Measurements from ENCODE around the gene GJC1.
"Not testable (repeated sequence)": the region's sequence is repeated elsewhere in the genome, so short reads cannot be mapped to it uniquely, and the experiment has no call there.

GJC1 gene

GRCh38 chr17:44758414-44759085 is 71.5 kb downstream of the GJC1 start, which contains the start of gene ADAM11:
ADAM11 (plus strand) TSS chr17:44758988; CDS start chr17:44759200, 212 bp downstream.
- no peak for DNase-seq

DNA sequence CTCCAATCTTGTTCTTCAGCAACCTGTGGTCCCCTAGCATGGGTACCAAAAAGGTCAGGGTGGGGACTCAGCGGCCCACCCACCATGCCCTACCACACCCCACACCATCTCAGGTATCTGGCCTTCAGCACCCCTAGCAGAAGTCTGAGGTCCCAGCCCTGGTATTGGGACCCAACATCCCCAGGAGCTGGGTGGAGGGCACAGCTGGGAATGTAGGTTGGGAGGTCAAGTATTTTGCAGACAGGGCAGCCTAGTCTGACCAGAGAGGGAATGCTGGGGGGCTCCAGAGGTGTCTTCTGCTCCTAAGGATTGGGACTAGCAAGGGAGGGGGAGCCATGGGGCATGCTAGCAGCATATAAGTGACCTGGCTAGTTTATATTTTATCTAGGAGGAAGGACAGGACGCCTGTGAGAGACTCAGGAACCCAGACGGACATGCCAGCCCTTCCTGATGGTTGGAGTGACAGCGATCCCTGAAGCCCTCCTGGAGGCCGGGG is 72.1 kb downstream of the GJC1 start:
- DNase-seq, result no peak

DNA sequence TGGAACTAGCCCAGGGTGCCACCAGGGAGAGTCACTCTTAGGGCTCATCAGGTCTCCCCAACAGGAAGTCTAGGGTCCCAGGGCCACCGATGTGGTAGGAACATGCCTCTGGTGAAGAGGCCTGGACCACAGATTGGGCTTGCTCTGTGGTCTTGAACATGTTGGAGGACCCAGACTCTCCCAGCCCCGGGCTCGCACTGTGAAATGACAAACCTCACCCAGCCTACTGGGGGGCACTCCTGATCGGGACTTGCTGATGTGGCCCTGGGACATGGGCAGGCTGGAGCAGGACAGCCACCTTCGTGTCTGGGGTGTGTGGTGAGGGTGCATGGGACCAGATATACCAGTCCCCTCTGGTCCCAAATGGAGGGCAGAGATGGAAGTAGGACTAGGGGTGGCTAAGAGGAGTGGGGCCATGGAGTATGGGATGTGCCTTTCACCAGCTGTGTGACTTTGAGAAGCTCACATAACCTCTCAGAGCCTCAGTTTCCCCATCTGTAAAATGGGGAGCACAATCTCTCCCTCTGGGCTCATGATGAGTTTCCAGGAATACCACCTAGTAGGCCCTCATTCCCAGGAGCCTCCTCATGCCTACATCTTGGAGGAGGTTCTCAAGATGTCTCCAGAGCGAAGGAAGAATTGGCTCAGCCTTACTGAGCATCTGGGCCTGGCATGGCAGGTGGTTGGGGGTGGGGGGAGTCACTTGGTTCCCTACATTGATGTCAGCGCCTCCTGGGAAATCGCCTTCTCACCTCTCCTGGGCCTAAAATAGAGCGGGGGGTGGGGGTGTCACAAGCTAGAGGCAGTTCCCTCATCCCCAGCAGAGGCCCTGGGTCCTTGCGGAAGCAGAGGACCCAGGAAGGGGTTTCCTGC is 72.8 kb downstream of the GJC1 start:
- no peak for DNase-seq

DNA sequence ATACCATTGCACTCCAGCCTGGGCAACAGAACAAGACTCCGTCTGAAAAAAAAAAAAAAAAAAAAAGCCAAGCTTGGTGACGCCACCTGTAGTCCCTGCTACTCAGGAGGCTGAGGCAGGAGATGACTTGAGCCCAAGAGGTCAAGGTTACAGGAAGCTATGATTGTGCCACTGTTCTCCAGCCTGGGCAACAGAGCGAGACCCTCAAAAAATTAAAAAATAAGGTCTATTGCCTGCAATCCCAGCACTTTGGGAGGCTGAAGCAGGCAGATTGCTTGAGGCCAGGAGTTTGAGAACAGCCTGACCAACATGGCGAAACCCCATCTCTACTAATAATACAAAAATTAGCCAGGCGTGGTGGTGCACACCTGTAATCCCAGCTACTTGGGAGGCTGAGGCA is 74.9 kb downstream of the GJC1 start:
- not testable (repeated sequence) for DNase-seq

DNA sequence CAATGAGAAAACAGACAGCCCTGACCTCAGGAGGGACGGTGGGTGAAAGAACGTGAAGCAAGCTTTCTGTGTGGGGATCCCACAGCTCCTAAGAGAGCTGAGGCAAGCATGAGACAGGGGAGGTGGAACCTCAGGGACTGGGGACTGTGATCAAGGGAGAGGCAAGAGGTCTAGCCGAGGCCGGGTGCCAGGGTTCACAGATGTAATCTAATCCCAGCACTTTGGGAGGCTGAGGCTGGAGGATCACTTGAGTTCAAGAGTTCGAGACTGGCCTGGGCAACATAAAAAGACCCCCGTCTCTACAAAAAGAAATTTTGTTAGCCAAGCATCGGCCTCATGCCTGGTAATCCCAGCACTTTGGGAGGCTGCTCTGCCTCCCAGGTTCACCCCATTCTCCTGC is 75.8 kb downstream of the GJC1 start:
- no peak for DNase-seq

DNA sequence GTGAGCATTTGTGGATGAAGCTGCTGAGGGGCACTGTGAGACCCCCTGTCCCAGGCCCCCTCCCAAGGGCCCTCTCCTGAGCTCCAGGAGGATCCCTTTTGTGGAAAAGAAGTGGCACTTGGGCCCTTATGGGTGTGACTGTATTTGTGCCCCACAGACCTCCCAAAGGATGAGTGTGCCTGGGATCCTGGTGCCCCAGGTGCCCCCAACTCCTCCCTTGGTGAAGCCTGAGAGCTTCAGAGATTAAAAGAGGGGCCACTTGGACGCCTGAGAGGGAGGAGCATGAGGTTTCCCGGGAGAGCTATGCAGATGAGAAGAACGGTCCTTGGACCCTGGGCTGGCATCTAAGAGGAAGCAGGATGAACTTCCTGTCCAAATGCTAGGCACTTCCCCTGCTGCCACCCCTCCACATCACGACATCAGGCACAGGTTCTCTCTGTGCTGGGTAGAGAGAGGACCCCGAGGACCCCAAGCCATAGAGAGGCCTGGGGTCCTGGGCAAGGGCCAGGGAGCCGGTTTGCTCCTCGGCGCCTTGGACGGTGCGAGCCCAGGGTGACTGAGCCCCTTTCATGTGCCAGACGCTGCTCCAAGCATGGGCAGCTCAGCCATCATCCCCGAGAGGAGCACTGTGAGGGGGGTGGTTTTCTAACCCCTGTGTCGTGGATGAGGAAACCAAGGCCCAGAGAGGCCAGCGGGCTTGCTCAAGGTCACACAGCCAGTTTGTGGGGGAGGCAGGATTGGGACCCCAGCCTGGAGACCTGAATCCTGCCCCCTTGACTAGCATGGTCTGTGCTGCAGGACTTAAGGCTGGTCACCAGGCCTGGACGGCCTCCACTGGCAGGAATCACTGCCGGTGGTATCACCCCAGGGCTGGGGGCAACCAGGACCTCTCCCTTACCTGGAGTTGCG is 76.9 kb downstream of the GJC1 start:
- no peak for DNase-seq

DNA sequence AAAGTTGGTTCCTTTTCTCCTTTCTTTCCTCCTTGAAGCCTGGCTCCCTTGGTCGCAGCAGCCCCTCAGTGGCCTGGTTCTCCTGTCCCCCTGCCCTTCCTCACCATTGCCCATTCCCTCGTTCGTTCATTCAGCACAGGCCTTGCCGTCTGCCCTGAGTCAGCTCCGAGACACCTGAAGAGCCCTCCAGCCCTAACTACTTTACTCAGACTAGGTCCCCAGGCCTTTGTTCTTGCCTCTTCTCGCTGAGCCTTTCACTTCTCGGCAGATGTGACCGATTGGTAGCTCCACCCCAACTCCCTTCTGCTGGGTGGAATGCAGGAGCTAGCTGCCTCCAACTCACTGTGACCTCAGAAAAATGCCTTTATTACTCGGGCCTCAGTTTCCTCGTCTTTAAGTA is 78.3 kb downstream of the GJC1 start:
- DNase-seq, result no peak

GRCh38 chr17:44751331-44751730 is 78.8 kb downstream of the GJC1 start:
- DNase-seq, result no peak

GRCh38 chr17:44749980-44750318 is 80.1 kb downstream of the GJC1 start:
- no peak for DNase-seq

GRCh38 chr17:44749076-44749979 is 80.8 kb downstream of the GJC1 start:
- no peak for DNase-seq

Measured in activated T-cell treated with anti-CD3 and anti-CD28 coated beads, Interleukin-2, amount 50 U/mL, for 48 hours (primary cell).